ENCODE data around the gene ZHX3.

The ZHX3 gene

GRCh38 chr20:41327178-41327577, 9.6 kb upstream of the ZHX3 start:
- H3K9me3 ChIP-seq (ENCODE audit: insufficient read depth, low read depth, low read length), result no peaks in the 10 kb centered on the region
- peaks cover 3% of the 10 kb centered on the region; the same call in 1 of the 2 replicates for H3F3A ChIP-seq (ENCODE audit: low read depth)
- no peaks in the 10 kb centered on the region for H3K36me3 ChIP-seq (ENCODE audit: insufficient read depth, low read length)
- H3K4me1 ChIP-seq (ENCODE audit: insufficient read depth, low read length, poor library complexity, severe bottlenecking), result peaks cover 21% of the 10 kb centered on the region
- H3K79me2 ChIP-seq (ENCODE audit: insufficient read depth, low read length), result no peaks in the 10 kb centered on the region
- H2AFZ ChIP-seq (ENCODE audit: low read length), result peak overlapping the region; percentile 77
- H3K9me2 ChIP-seq (replicated peaks; ENCODE audit: low read depth, low read length), result no peaks in the 10 kb centered on the region
- no peaks in the 10 kb centered on the region for H4K20me1 ChIP-seq (ENCODE audit: insufficient read depth, low read length, poor library complexity, severe bottlenecking)
- no peak for TF ChIP-seq EZH2phosphoT487 (IDR thresholded peaks at IDR 0.05; ENCODE audit: borderline replicate concordance)
- no peak for TF ChIP-seq CTCF (conservative IDR thresholded peaks at IDR 0.05; ENCODE audit: low read length)
- no peaks in the 10 kb centered on the region for H3K27me3 ChIP-seq (ENCODE audit: insufficient read depth, low read length, poor library complexity, severe bottlenecking)
- no peak overlapping the region for H3K9ac ChIP-seq (ENCODE audit: low read depth, low read length, poor library complexity, severe bottlenecking)
- H3K4me2 ChIP-seq (ENCODE audit: low read depth, low read length, poor library complexity, severe bottlenecking), result no peak overlapping the region
- H3K4me3 ChIP-seq (ENCODE audit: low read length, poor library complexity, severe bottlenecking), result no peak overlapping the region

- peak overlapping the region; percentile 93 for H2AFZ ChIP-seq (ENCODE audit: low read length)
- no peaks in the 10 kb centered on the region for H3K9me2 ChIP-seq (replicated peaks; ENCODE audit: low read depth, low read length)
- H3K27me3 ChIP-seq (ENCODE audit: insufficient read depth, low read length, poor library complexity, severe bottlenecking), result no peaks in the 10 kb centered on the region
- peaks cover 9% of the 10 kb centered on the region for H4K20me1 ChIP-seq (ENCODE audit: insufficient read depth, low read length, poor library complexity, severe bottlenecking)
- H3K4me3 ChIP-seq (ENCODE audit: low read length, poor library complexity, severe bottlenecking), result peak overlapping the region; percentile 7
- H3K4me2 ChIP-seq (ENCODE audit: low read depth, low read length, poor library complexity, severe bottlenecking), result peak overlapping the region; percentile 25
- no peaks in the 10 kb centered on the region for H3K9me3 ChIP-seq (ENCODE audit: insufficient read depth, low read depth, low read length)
- H3K9ac ChIP-seq (ENCODE audit: low read depth, low read length, poor library complexity, severe bottlenecking), result no peak overlapping the region
- no peaks in the 10 kb centered on the region for H3F3A ChIP-seq (ENCODE audit: low read depth)
- H3K4me1 ChIP-seq (ENCODE audit: insufficient read depth, low read length, poor library complexity, severe bottlenecking), result peaks cover 24% of the 10 kb centered on the region
- H3K36me3 ChIP-seq (ENCODE audit: insufficient read depth, low read length), result no peaks in the 10 kb centered on the region
- H3K79me2 ChIP-seq (ENCODE audit: insufficient read depth, low read length), result peaks cover 12% of the 10 kb centered on the region
- TF ChIP-seq CTCF (conservative IDR thresholded peaks at IDR 0.05; ENCODE audit: low read length), result no peak
- no peak for TF ChIP-seq EZH2phosphoT487 (IDR thresholded peaks at IDR 0.05; ENCODE audit: borderline replicate concordance)
These were observed 3.4 kb upstream of the ZHX3 start for GRCh38 chr20:41320976-41321375.

GRCh38 chr20:41320441-41320840, 2.9 kb upstream of the ZHX3 start:
- Histone ChIP-seq H2AFZ (ENCODE audit: low read length) (no peak overlapping the region; the same call in 1 of the 2 replicates), H3K36me3 (ENCODE audit: insufficient read depth, low read length) (no peaks in the 10 kb centered on the region), H3F3A (ENCODE audit: low read depth) (no peaks in the 10 kb centered on the region), H3K79me2 (ENCODE audit: insufficient read depth, low read length) (peaks cover 17% of the 10 kb centered on the region), H3K27me3 (ENCODE audit: insufficient read depth, low read length, poor library complexity, severe bottlenecking) (no peaks in the 10 kb centered on the region), H3K9me3 (ENCODE audit: insufficient read depth, low read depth, low read length) (no peaks in the 10 kb centered on the region), H3K4me1 (ENCODE audit: insufficient read depth, low read length, poor library complexity, severe bottlenecking) (peaks cover 29% of the 10 kb centered on the region), H3K4me2 (ENCODE audit: low read depth, low read length, poor library complexity, severe bottlenecking) (peak overlapping the region; percentile 25), H4K20me1 (ENCODE audit: insufficient read depth, low read length, poor library complexity, severe bottlenecking) (peaks cover 13% of the 10 kb centered on the region), H3K9me2 (replicated peaks; ENCODE audit: low read depth, low read length) (no peaks in the 10 kb centered on the region), H3K4me3 (ENCODE audit: low read length, poor library complexity, severe bottlenecking) (no peak overlapping the region), H3K9ac (ENCODE audit: low read depth, low read length, poor library complexity, severe bottlenecking) (no peak overlapping the region)
- TF ChIP-seq EZH2phosphoT487 (IDR thresholded peaks at IDR 0.05; ENCODE audit: borderline replicate concordance) (no peak), CTCF (conservative IDR thresholded peaks at IDR 0.05; ENCODE audit: low read length) (no peak)
